Measurements from ENCODE around the gene OR6B3. TPM values are rescaled to one million over a fixed set of nuclear protein-coding genes. Genes with fewer than 3 reads are reported as not detected.

OR6B3 gene
- total and polyA plus RNA-seq, 7 donors = not detected

DNA sequence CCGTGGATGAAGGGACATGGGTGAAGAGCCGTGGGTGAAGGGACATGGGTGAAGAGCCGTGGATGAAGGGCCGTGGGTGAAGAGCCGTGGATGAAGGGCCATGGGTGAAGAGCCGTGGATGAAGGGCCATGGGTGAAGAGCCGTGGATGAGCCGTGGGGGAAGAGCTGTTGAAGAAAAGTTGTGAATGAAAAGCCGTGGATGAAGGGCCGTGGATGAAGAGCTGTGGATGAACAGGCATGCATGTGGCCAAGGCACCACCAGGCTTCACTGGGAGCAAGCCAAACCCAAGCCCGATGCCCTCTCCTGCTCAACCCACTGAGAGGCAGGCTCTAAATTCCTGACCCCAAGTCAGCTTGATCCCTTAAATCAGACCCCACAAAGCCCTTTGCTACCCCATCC, 10.6 kb downstream of the OR6B3 start:
- 74 to 80% (median 75%) methylated on average over 11 of the region's 11 CpGs for WGBS, 3 donors
- no peak for ATAC-seq

GRCh38 chr2:240041363-240041762, 12.0 kb downstream of the OR6B3 start:
- Histone ChIP-seq H3K9me3 (no peaks in the 10 kb centered on the region), H3K27me3 (ENCODE audit: insufficient read depth in 3 of 3, low read length in 2 of 3) (peaks cover 0 to 19% (median 0%) of the 10 kb centered on the region in 3 donors), H3K27ac (no peak overlapping the region), H3K4me3 (no peak overlapping the region), H3K4me1 (no peaks in the 10 kb centered on the region), H3K36me3 (ENCODE audit: insufficient read depth in 1 of 2, low read depth in 1 of 2) (no peaks in the 10 kb centered on the region)
- DNase-seq (no peak), ATAC-seq (no peak)
- intact Hi-C loops (cut with DNase I) = no loop called here
- TF ChIP-seq CTCF (IDR thresholded peaks at IDR 0.05) = no peak
- 71 to 76% (median 74%) methylated on average over 6 of the region's 6 CpGs for WGBS, 3 donors

More for the DNA sequence above, 10.6 kb downstream of the OR6B3 start:
- Histone ChIP-seq H3K4me3 (no peak overlapping the region), H3K27me3 (ENCODE audit: insufficient read depth in 3 of 3, low read length in 2 of 3) (peaks cover 0 to 24% (median 0%) of the 10 kb centered on the region in 3 donors), H3K27ac (no peak overlapping the region), H3K4me1 (no peaks in the 10 kb centered on the region), H3K9me3 (no peaks in the 10 kb centered on the region), H3K36me3 (ENCODE audit: insufficient read depth in 1 of 2, low read depth in 1 of 2) (no peaks in the 10 kb centered on the region)
- no peak for DNase-seq
- TF ChIP-seq CTCF (IDR thresholded peaks at IDR 0.05) = no peak
- intact Hi-C loops (cut with DNase I) = no loop called here

DNA sequence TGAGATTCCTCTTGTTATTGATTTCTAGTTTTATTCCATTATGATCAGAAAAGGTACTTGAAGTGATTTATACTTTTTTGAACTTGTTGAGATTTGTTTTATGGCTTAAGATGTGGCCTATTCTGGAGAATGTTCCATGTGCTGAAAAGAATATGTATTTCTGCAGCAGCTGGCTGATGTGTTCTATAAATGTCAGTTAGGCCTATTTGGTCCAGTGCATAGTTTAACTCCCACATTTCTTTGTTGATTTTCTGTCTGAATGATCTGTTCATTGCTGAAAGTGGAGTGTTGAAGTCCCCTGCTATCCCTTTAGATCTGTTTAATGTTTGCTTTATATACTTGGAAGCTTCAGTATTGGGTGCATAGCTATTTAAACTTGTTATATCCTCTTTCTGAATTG, 16.0 kb downstream of the OR6B3 start:
- Histone ChIP-seq H3K9me3 (no peaks in the 10 kb centered on the region), H3K36me3 (ENCODE audit: insufficient read depth in 1 of 2, low read depth in 1 of 2) (no peaks in the 10 kb centered on the region), H3K27me3 (ENCODE audit: insufficient read depth in 3 of 3, low read length in 2 of 3) (peaks cover 0 to 27% (median 5%) of the 10 kb centered on the region in 3 donors), H3K4me1 (no peaks in the 10 kb centered on the region), H3K4me3 (no peak overlapping the region), H3K27ac (no peak overlapping the region)
- ATAC-seq (no peak), DNase-seq (no peak)
- intact Hi-C loops (cut with DNase I) = no loop called here
- no peak for TF ChIP-seq CTCF (IDR thresholded peaks at IDR 0.05)

DNA sequence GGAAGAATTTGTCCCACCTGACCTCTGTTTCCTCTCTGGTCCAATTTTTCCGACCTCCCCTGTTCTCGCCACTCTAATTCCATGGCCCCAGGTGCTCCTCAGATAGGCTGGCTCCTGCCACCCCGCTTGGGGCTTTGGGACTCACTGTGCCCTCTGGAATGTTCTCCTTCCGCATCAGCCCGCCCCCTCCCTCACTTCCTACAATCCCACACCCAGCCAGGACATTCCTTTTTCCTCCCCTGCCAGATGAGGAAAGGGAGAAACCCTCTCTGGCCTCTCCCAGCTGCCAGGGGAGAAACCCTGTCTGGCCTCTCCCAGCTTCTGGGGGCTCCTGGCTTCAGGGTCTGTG, 20.0 kb downstream of the OR6B3 start:
- no peaks in the 10 kb centered on the region for H3K4me1 ChIP-seq
- no peaks in the 10 kb centered on the region for H3K36me3 ChIP-seq (ENCODE audit: insufficient read depth in 1 of 2, low read depth in 1 of 2)
- intact Hi-C loops (cut with DNase I) = no loop called here
- DNase-seq = no peak
- H3K27ac ChIP-seq = no peak overlapping the region
- H3K9me3 ChIP-seq = no peaks in the 10 kb centered on the region
- H3K27me3 ChIP-seq (ENCODE audit: insufficient read depth in 3 of 3, low read length in 2 of 3) = peaks cover 0 to 23% (median 5%) of the 10 kb centered on the region in 3 donors
- WGBS, 3 donors = 38 to 43% (median 41%) methylated on average over 5 of the region's 5 CpGs
- TF ChIP-seq CTCF (IDR thresholded peaks at IDR 0.05) = no peak
- no peak overlapping the region for H3K4me3 ChIP-seq
- no peak for ATAC-seq

Measured in psoas muscle (tissue), 8 donors.